ENCODE data around the gene ABHD12.
A peak's percentile ranks its signal among the peaks of the same experiment; 100 is the strongest.
"Not testable (repeated sequence)": the region's sequence is repeated elsewhere in the genome, so short reads cannot be mapped to it uniquely, and the experiment has no call there.

Gene ABHD12

GRCh38 chr20:25260770-25261437, 129.7 kb downstream of the ABHD12 start:
- peaks cover 32% of the 10 kb centered on the region for H3K36me3 ChIP-seq (ENCODE audit: control insufficient read depth, insufficient read depth, low read length, severe bottlenecking)
- not testable (repeated sequence) for DNase-seq (ENCODE audit: low read depth)
- peaks cover 15% of the 10 kb centered on the region for H3K4me1 ChIP-seq (ENCODE audit: control insufficient read depth, insufficient read depth, low read length)

GRCh38 chr20:25259788-25260254, 130.8 kb downstream of the ABHD12 start:
- H3K4me1 ChIP-seq (ENCODE audit: control insufficient read depth, insufficient read depth, low read length): peaks cover 25% of the 10 kb centered on the region
- H3K9ac ChIP-seq (ENCODE audit: low read length): no peak overlapping the region
- H3K9me3 ChIP-seq (ENCODE audit: control insufficient read depth, low read length): no peaks in the 10 kb centered on the region
- H3K36me3 ChIP-seq (ENCODE audit: control insufficient read depth, insufficient read depth, low read length, severe bottlenecking): peaks cover 32% of the 10 kb centered on the region
- no peak overlapping the region for H3K4me3 ChIP-seq (ENCODE audit: low read length)
- DNase-seq (ENCODE audit: low read depth): no peak
- H3K27me3 ChIP-seq (replicated peaks; ENCODE audit: control insufficient read depth, insufficient read depth, low read length): no peaks in the 10 kb centered on the region

More at GRCh38 chr20:25260770-25261437, 129.7 kb downstream of the ABHD12 start:
- H3K27me3 ChIP-seq (replicated peaks; ENCODE audit: control insufficient read depth, insufficient read depth, low read length); H3K9ac ChIP-seq (ENCODE audit: low read length); H3K9me3 ChIP-seq (ENCODE audit: control insufficient read depth, low read length); H3K4me3 ChIP-seq (ENCODE audit: low read length): not testable (repeated sequence)

- no peaks in the 10 kb centered on the region for H3K27me3 ChIP-seq (replicated peaks; ENCODE audit: control insufficient read depth, insufficient read depth, low read length)
- no peak overlapping the region for H3K4me3 ChIP-seq (ENCODE audit: low read length)
- no peaks in the 10 kb centered on the region for H3K9me3 ChIP-seq (ENCODE audit: control insufficient read depth, low read length)
- H3K9ac ChIP-seq (ENCODE audit: low read length): no peak overlapping the region
- peaks cover 34% of the 10 kb centered on the region for H3K36me3 ChIP-seq (ENCODE audit: control insufficient read depth, insufficient read depth, low read length, severe bottlenecking)
- no peak for DNase-seq (ENCODE audit: low read depth)
- H3K4me1 ChIP-seq (ENCODE audit: control insufficient read depth, insufficient read depth, low read length): peaks cover 29% of the 10 kb centered on the region
Observed at GRCh38 chr20:25259358-25259757, 131.3 kb downstream of the ABHD12 start.

- Histone ChIP-seq H3K27me3 (replicated peaks; ENCODE audit: control insufficient read depth, insufficient read depth, low read length) (no peaks in the 10 kb centered on the region), H3K4me3 (ENCODE audit: low read length) (no peak overlapping the region), H3K9me3 (ENCODE audit: control insufficient read depth, low read length) (no peaks in the 10 kb centered on the region), H3K4me1 (ENCODE audit: control insufficient read depth, insufficient read depth, low read length) (peaks cover 29% of the 10 kb centered on the region), H3K36me3 (ENCODE audit: control insufficient read depth, insufficient read depth, low read length, severe bottlenecking) (peaks cover 34% of the 10 kb centered on the region), H3K9ac (ENCODE audit: low read length) (no peak overlapping the region)
- no peak for DNase-seq (ENCODE audit: low read depth)
Observed at GRCh38 chr20:25258828-25259227, 131.8 kb downstream of the ABHD12 start.

GRCh38 chr20:25258476-25258805, 132.2 kb downstream of the ABHD12 start:
- H3K4me1 ChIP-seq (ENCODE audit: control insufficient read depth, insufficient read depth, low read length): peaks cover 31% of the 10 kb centered on the region
- H3K9me3 ChIP-seq (ENCODE audit: control insufficient read depth, low read length): no peaks in the 10 kb centered on the region
- DNase-seq (ENCODE audit: low read depth): no peak
- H3K9ac ChIP-seq (ENCODE audit: low read length): no peak overlapping the region
- H3K27me3 ChIP-seq (replicated peaks; ENCODE audit: control insufficient read depth, insufficient read depth, low read length): no peaks in the 10 kb centered on the region
- H3K4me3 ChIP-seq (ENCODE audit: low read length): no peak overlapping the region
- H3K36me3 ChIP-seq (ENCODE audit: control insufficient read depth, insufficient read depth, low read length, severe bottlenecking): peaks cover 34% of the 10 kb centered on the region

GRCh38 chr20:25257756-25258475, 132.7 kb downstream of the ABHD12 start:
- Histone ChIP-seq H3K4me1 (ENCODE audit: control insufficient read depth, insufficient read depth, low read length) (peaks cover 36% of the 10 kb centered on the region), H3K27me3 (replicated peaks; ENCODE audit: control insufficient read depth, insufficient read depth, low read length) (no peaks in the 10 kb centered on the region)

GRCh38 chr20:25257130-25257529, 133.5 kb downstream of the ABHD12 start:
- Histone ChIP-seq H3K4me1 (ENCODE audit: control insufficient read depth, insufficient read depth, low read length) (peaks cover 44% of the 10 kb centered on the region), H3K9ac (ENCODE audit: low read length) (no peak overlapping the region), H3K4me3 (ENCODE audit: low read length) (no peak overlapping the region), H3K9me3 (ENCODE audit: control insufficient read depth, low read length) (no peaks in the 10 kb centered on the region), H3K27me3 (replicated peaks; ENCODE audit: control insufficient read depth, insufficient read depth, low read length) (no peaks in the 10 kb centered on the region), H3K36me3 (ENCODE audit: control insufficient read depth, insufficient read depth, low read length, severe bottlenecking) (peaks cover 33% of the 10 kb centered on the region)
- DNase-seq (ENCODE audit: low read depth): no peak

More at GRCh38 chr20:25257756-25258475, 132.7 kb downstream of the ABHD12 start:
- Histone ChIP-seq H3K9me3 (ENCODE audit: control insufficient read depth, low read length) (no peaks in the 10 kb centered on the region), H3K36me3 (ENCODE audit: control insufficient read depth, insufficient read depth, low read length, severe bottlenecking) (peaks cover 34% of the 10 kb centered on the region), H3K4me3 (ENCODE audit: low read length) (no peak overlapping the region), H3K9ac (ENCODE audit: low read length) (no peak overlapping the region)
- no peak for DNase-seq (ENCODE audit: low read depth)

GRCh38 chr20:25256226-25256859, 134.3 kb downstream of the ABHD12 start:
- Histone ChIP-seq H3K9ac (ENCODE audit: low read length) (peak overlapping the region; percentile 52), H3K9me3 (ENCODE audit: control insufficient read depth, low read length) (no peaks in the 10 kb centered on the region), H3K4me1 (ENCODE audit: control insufficient read depth, insufficient read depth, low read length) (peaks cover 52% of the 10 kb centered on the region), H3K27me3 (replicated peaks; ENCODE audit: control insufficient read depth, insufficient read depth, low read length) (no peaks in the 10 kb centered on the region), H3K36me3 (ENCODE audit: control insufficient read depth, insufficient read depth, low read length, severe bottlenecking) (peaks cover 25% of the 10 kb centered on the region), H3K4me3 (ENCODE audit: low read length) (peak overlapping the region; percentile 20)
- DNase-seq (ENCODE audit: low read depth): peak; percentile 40

- no peaks in the 10 kb centered on the region for H3K9me3 ChIP-seq (ENCODE audit: control insufficient read depth, low read length)
- peaks cover 13% of the 10 kb centered on the region for H3K36me3 ChIP-seq (ENCODE audit: control insufficient read depth, insufficient read depth, low read length, severe bottlenecking)
- H3K9ac ChIP-seq (ENCODE audit: low read length): no peak overlapping the region
- H3K4me1 ChIP-seq (ENCODE audit: control insufficient read depth, insufficient read depth, low read length): peaks cover 64% of the 10 kb centered on the region
- no peaks in the 10 kb centered on the region for H3K27me3 ChIP-seq (replicated peaks; ENCODE audit: control insufficient read depth, insufficient read depth, low read length)
- no peak for DNase-seq (ENCODE audit: low read depth)
- no peak overlapping the region for H3K4me3 ChIP-seq (ENCODE audit: low read length)
Observed at GRCh38 chr20:25254986-25255680, 135.5 kb downstream of the ABHD12 start.

GRCh38 chr20:25254571-25254970, 136.1 kb downstream of the ABHD12 start:
- no peak overlapping the region for H3K9ac ChIP-seq (ENCODE audit: low read length)
- DNase-seq (ENCODE audit: low read depth): no peak
- no peaks in the 10 kb centered on the region for H3K27me3 ChIP-seq (replicated peaks; ENCODE audit: control insufficient read depth, insufficient read depth, low read length)
- no peak overlapping the region for H3K4me3 ChIP-seq (ENCODE audit: low read length)
- H3K4me1 ChIP-seq (ENCODE audit: control insufficient read depth, insufficient read depth, low read length): peaks cover 69% of the 10 kb centered on the region
- H3K9me3 ChIP-seq (ENCODE audit: control insufficient read depth, low read length): no peaks in the 10 kb centered on the region
- H3K36me3 ChIP-seq (ENCODE audit: control insufficient read depth, insufficient read depth, low read length, severe bottlenecking): peaks cover 8% of the 10 kb centered on the region

Measured in adipocyte (in vitro differentiated cells).